HUES48 (cell line): Measurements from ENCODE around the gene MYF6.

ENCODE experiments used
- H3K27ac ChIP-seq: one replicate; pipeline ENCODE4 v1.7.0; 2013; ENCODE audit warnings: low read depth, low read length, inconsistent platforms
- H3K27me3 ChIP-seq: 2 replicates; pipeline ENCODE4 v1.6.1; 2013; ENCODE audit warnings: mild to moderate bottlenecking, low read length; ENCODE audit not compliant: control insufficient read depth, insufficient read depth
- H3K36me3 ChIP-seq: 2 replicates; pipeline ENCODE4 v1.6.1; 2013; ENCODE audit warnings: low read length; ENCODE audit not compliant: control insufficient read depth, insufficient read depth
- H3K4me1 ChIP-seq: 2 replicates; pipeline ENCODE4 v1.6.1; 2013; ENCODE audit warnings: mild to moderate bottlenecking, low read length; ENCODE audit not compliant: control insufficient read depth, insufficient read depth
- H3K4me3 ChIP-seq: 2 replicates; pipeline ENCODE4 v1.5.1; 2013; ENCODE audit warnings: mild to moderate bottlenecking, low read depth, low read length
- H3K9ac ChIP-seq: 2 replicates; pipeline ENCODE4 v1.6.1; 2013; ENCODE audit warnings: mild to moderate bottlenecking, low read depth, low read length, moderate library complexity
- H3K9me3 ChIP-seq: 2 replicates; pipeline ENCODE4 v1.6.1; 2013; ENCODE audit warnings: low read length; ENCODE audit not compliant: control insufficient read depth, insufficient read depth

Gene MYF6

DNA sequence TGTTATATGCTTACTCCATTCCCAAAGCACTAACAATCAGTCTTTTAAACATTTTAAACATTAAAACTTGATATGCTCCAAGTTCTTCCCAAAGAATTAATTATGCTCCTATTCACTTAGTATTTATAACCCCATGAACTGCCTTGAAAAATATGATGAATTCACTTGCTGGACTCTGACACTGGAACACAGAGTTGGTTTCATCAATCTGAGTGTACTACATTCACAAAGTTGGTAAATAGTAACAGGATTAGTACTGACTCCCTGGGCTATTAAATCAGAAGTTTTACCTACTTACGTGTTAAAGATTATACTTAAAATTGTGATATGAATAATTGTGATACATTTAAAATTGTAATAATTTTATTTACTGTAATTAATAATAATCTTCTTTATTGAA lies 17.3 kb upstream of the MYF6 start:
- peaks cover 7% of the 10 kb centered on the region; the same call in 1 of the 2 replicates for H3K4me1 ChIP-seq
- H3K9ac ChIP-seq: no peak overlapping the region
- no peak overlapping the region for H3K27ac ChIP-seq
- no peak overlapping the region for H3K4me3 ChIP-seq
- H3K9me3 ChIP-seq: no peaks in the 10 kb centered on the region
- no peaks in the 10 kb centered on the region for H3K27me3 ChIP-seq
- no peaks in the 10 kb centered on the region for H3K36me3 ChIP-seq

DNA sequence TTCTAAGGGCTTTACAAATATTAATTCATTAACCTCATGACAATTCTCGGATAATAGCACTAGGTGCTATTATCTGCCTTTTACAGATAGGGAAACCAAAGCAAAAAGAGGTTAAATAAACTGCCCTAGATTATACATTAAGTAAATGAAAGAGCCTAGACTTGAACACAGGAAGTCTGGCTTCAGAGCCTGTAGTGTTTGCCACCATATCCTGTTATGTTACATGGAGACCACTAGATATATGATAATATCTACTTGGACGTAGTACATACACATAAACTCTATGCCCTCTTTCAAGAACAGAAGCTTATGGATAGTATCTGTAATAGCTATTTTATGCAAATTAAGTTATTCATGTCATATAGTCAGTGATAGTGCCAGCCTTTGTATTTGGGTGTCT lies 16.9 kb upstream of the MYF6 start:
- peaks cover 3% of the 10 kb centered on the region; the same call in 1 of the 2 replicates for H3K4me1 ChIP-seq
- H3K9me3 ChIP-seq: no peaks in the 10 kb centered on the region
- H3K27me3 ChIP-seq: no peaks in the 10 kb centered on the region
- no peaks in the 10 kb centered on the region for H3K36me3 ChIP-seq
- no peak overlapping the region for H3K9ac ChIP-seq
- no peak overlapping the region for H3K4me3 ChIP-seq
- no peak overlapping the region for H3K27ac ChIP-seq

DNA sequence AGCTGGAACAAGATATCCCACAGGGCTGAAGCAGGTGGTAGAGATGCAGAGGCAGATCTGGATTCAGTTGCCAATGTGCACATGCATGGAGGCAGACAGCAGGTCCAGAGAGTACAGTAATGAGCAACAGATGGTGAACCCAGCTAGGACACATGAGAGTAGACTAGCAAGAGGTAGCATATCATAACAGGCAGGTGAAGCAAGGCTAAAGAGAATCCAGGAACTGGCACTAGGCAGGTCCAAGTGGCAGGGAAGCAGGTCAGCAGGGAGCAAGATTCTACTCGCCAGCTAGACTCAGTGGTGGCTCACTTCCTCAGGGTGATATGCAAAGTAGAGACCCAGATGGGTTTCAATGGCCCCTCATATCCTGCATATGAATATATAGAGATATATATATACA lies 15.3 kb upstream of the MYF6 start:
- no peak overlapping the region for H3K9ac ChIP-seq
- no peaks in the 10 kb centered on the region for H3K9me3 ChIP-seq
- H3K27ac ChIP-seq: no peak overlapping the region
- no peaks in the 10 kb centered on the region for H3K36me3 ChIP-seq
- H3K4me1 ChIP-seq: no peaks in the 10 kb centered on the region
- H3K27me3 ChIP-seq: no peaks in the 10 kb centered on the region
- no peak overlapping the region for H3K4me3 ChIP-seq

DNA sequence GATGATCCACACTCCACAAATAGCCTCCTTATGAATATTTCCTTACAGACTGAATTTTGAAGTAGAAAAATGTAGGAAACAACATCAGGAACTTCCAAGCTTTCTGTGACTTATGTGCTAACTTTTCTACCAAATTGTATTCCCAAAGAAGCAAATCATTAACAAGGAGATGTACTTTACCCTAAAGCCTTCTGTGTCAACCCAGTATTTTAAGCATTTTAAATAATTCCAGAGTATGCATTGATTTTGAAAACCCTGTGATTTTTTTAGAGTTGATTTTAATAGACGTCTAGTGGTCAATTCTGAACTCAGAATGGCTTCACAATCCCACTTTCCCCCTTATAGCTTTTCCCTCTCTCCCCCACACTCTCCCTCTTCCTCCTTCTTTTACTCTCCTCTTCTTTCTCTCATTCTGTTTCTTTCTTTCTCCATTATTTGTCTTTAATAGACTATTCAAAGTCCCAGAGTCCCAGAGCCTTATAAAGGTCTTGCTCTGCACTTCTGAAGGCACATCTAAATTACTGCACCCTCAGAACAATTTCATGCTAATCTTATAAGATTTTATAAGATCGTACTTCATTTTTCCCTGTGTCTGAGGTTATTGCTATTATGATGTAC lies 10.1 kb upstream of the MYF6 start:
- Histone ChIP-seq H3K9ac (no peak overlapping the region), H3K27ac (no peak overlapping the region), H3K9me3 (no peaks in the 10 kb centered on the region), H3K27me3 (no peaks in the 10 kb centered on the region), H3K36me3 (no peaks in the 10 kb centered on the region), H3K4me3 (no peak overlapping the region), H3K4me1 (no peaks in the 10 kb centered on the region)

DNA sequence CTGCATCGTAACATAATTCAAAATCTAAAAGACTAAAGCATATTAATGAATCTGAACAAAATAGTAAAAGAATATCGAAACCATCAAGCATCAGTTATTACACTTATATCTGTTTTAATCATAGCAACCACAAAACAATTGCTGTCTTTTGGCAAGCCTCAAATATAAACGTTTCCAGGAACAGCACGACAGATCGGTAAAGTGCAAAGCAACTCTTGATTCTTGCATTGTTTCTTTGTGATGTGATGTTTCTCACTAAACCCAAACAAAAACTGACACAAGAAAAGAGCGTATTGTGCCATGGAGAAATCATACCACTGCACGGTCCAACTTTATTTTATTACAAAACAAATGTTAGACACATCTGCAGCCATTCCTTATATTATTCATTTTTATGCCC lies 9.2 kb upstream of the MYF6 start:
- no peak overlapping the region for H3K27ac ChIP-seq
- H3K36me3 ChIP-seq: no peaks in the 10 kb centered on the region
- H3K9ac ChIP-seq: no peak overlapping the region
- no peak overlapping the region for H3K4me3 ChIP-seq
- H3K9me3 ChIP-seq: no peaks in the 10 kb centered on the region
- H3K4me1 ChIP-seq: peaks cover 7% of the 10 kb centered on the region
- H3K27me3 ChIP-seq: peaks cover 6% of the 10 kb centered on the region; the same call in 1 of the 2 replicates

DNA sequence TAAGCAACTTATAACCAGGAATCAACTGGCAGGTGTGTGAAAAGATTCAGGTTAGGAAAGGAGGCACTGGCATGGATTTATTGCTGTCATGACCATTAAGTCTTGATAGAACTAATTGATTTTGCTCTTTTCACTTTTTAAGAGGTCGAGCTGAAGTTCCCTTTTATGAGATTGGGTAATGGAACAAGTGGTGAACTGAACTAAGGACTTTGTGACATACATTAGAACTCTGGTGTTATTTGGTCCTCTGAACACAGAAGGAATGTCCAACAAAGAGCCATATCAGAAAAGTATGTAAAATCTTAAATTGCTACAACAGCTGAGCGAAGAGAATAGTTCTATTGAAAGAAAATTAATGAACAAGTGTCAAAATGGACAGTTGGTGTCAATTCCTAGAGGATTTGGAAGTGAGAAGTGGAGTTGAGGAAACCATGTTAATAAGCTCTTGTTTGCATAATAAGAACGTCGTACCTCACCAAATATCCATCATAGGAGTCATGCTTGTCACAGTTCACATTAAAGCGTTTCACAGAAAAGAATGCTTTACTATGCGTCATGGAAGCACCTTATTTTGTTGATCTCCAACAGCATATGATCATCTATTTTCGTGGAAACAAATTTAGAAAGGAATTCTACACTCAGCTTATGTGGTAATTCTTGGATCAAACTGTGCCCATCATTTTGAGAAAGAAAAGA lies 8.4 kb upstream of the MYF6 start:
- no peak overlapping the region for H3K27ac ChIP-seq
- no peak overlapping the region for H3K4me3 ChIP-seq
- no peaks in the 10 kb centered on the region for H3K36me3 ChIP-seq
- H3K27me3 ChIP-seq: peaks cover 13% of the 10 kb centered on the region
- H3K9ac ChIP-seq: no peak overlapping the region
- peaks cover 11% of the 10 kb centered on the region for H3K4me1 ChIP-seq
- H3K9me3 ChIP-seq: no peaks in the 10 kb centered on the region

DNA sequence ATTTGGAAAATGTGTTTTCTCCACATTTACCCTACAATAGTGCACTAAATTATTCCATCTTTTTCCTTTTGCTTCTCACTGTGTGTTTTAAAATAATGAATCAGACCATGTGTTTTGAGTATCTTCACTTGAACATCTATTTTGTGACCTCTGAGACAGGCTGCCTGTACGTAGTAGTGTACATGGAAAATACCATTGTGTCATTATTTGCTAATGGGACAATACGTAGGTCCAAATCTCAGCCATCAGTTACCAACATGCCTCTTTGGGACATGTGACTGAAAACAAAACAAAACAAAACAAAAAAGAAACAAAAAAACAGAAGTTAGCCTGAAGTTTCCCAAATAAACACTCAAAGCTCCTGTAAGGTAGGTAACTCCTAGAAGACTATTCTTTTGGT lies 7.1 kb upstream of the MYF6 start:
- Histone ChIP-seq H3K9me3 (no peaks in the 10 kb centered on the region), H3K4me3 (no peak overlapping the region), H3K9ac (no peak overlapping the region), H3K27ac (no peak overlapping the region), H3K36me3 (no peaks in the 10 kb centered on the region), H3K27me3 (peaks cover 27% of the 10 kb centered on the region), H3K4me1 (peaks cover 12% of the 10 kb centered on the region)

DNA sequence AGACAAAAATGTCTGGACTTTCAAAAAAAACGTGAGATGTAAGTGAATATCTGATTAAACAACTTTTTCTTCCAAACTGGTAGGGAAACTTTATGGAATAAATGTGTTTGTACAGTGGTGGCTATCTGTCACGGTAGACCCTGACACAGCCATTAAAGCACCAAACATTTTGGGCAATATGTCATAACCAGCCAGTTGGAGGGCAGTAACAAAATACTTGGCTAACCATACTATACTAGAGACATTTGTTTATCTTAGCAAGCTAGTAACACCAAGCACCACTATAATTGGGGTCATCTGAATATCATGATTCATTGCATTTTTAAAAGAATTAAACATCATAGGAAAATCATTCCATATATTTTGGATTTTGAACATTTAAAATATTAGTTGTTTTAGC lies 6.0 kb upstream of the MYF6 start:
- H3K9ac ChIP-seq: no peak overlapping the region
- no peak overlapping the region for H3K4me3 ChIP-seq
- H3K27me3 ChIP-seq: peaks cover 37% of the 10 kb centered on the region
- no peaks in the 10 kb centered on the region for H3K36me3 ChIP-seq
- no peak overlapping the region for H3K27ac ChIP-seq
- H3K4me1 ChIP-seq: peaks cover 12% of the 10 kb centered on the region
- no peaks in the 10 kb centered on the region for H3K9me3 ChIP-seq

DNA sequence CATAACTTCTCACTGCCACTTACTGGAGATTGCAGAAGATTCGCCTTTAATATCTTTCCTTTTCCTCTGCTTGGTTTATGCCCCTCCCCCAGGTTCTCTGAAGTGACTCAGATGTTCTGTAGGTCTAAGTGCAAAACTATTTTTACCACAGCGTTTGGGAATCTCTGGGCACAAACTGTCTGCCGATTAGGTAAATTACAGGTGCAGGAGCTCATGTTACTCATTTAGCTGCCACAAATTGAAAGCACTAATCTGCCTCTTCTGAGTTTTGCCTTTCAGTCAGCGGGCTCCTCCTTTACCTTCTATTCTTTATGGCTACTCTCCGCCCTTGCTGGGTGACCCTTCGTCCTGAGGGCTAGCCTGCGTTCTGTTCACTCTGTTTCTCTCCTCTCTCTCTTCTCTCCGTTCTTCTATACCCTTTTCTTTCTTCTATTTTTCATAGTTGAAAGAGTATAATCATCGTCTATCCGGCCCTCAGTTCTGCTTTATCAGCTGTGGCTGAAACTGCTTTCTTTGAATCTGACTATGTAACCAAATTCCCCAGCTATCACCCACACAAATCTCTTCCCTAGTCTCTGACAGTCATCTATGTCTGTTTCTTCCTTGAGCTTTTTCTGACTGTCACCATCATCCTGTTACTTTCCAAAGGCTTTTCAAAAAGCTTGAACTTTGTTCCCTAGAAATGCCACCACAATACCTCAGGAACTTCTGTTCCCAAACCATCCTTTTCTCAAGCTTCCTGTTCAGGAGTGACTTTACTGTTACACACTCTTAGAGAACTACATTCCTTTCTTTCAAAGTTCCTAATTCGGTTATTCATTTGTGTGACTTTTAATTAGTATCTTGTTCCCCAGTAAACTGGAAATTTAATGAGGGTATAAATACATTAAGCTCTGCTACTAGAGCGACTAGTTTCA lies 4.3 kb upstream of the MYF6 start:
- Histone ChIP-seq H3K9me3 (no peaks in the 10 kb centered on the region), H3K4me3 (no peak overlapping the region), H3K9ac (no peak overlapping the region), H3K27me3 (peaks cover 55% of the 10 kb centered on the region), H3K36me3 (no peaks in the 10 kb centered on the region), H3K4me1 (peaks cover 20% of the 10 kb centered on the region), H3K27ac (no peak overlapping the region)

DNA sequence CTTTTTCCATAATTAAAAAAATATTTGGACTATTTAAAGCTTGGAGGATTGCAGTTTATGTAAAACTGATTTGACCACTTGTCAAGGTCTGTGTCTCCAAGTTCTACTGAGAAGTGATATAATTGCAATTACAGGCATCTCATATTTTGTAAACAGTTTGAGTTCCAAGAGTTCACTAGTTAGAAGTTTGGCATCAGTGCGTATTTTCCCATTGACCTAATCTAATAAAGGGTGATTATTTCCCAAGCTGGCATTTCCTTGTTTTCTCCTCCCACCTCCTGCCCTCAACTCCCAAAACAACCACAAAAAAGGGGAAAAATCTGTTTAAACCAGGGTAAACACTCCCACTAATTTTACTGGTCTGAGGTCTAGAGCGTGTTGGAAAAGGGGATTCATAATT lies 3.0 kb upstream of the MYF6 start:
- Histone ChIP-seq H3K9me3 (no peaks in the 10 kb centered on the region), H3K27ac (no peak overlapping the region), H3K9ac (no peak overlapping the region), H3K4me1 (peaks cover 31% of the 10 kb centered on the region), H3K27me3 (peaks cover 67% of the 10 kb centered on the region), H3K36me3 (no peaks in the 10 kb centered on the region), H3K4me3 (no peak overlapping the region)

DNA sequence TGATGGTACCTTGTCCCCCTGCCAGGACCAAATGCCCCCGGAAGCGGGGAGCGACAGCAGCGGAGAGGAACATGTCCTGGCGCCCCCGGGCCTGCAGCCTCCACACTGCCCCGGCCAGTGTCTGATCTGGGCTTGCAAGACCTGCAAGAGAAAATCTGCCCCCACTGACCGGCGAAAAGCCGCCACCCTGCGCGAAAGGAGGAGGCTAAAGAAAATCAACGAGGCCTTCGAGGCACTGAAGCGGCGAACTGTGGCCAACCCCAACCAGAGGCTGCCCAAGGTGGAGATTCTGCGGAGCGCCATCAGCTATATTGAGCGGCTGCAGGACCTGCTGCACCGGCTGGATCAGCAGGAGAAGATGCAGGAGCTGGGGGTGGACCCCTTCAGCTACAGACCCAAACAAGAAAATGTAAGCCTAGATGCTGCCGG lies 410 bp downstream of the MYF6 start:
- H3K27ac ChIP-seq: no peak overlapping the region
- peaks cover 50% of the 10 kb centered on the region for H3K4me1 ChIP-seq
- H3K27me3 ChIP-seq: peaks cover 100% of the 10 kb centered on the region
- no peak overlapping the region for H3K9ac ChIP-seq
- H3K9me3 ChIP-seq: no peaks in the 10 kb centered on the region
- H3K36me3 ChIP-seq: no peaks in the 10 kb centered on the region
- peak overlapping the region; percentile 60 for H3K4me3 ChIP-seq
